Esophagus muscularis mucosa (tissue), 4 donors: ENCODE results near the gene RELB. TPM values are rescaled to one million over a fixed set of nuclear protein-coding genes. Genes with fewer than 3 reads are reported as not detected.

Source experiments
- DNase-seq: peaks from one replicate; pipeline ENCODE4 v3.0.0-alpha.2; 2017; ENCODE audit errors: extremely low spot score
- H3K27ac ChIP-seq, 4 donors: fragments of 200-600 bp; sonication (generic); replicated peaks in 1 of 4; 1 replicate in 3 of 4; 2 replicates in 1 of 4; pipeline ENCODE4 v1.5.1; 2016 to 2019; ENCODE audit warnings: mild to moderate bottlenecking in 1 of 4
- H3K27me3 ChIP-seq, 4 donors: fragments of 200-600 bp; sonication (generic); one replicate each; pipeline versions ENCODE4 v1.5.1 to v1.6.0; 2016 to 2019
- H3K36me3 ChIP-seq, 4 donors: fragments of 200-600 bp; sonication (generic); one replicate each; pipeline ENCODE4 v1.5.1; 2016 to 2019
- H3K4me1 ChIP-seq, 4 donors: fragments of 200-600 bp; sonication (generic); one replicate each; pipeline ENCODE4 v1.5.1; 2016 to 2019
- H3K4me3 ChIP-seq, 4 donors: fragments of 200-600 bp; sonication (generic); 1 replicate in 2 of 4; 2 replicates in 2 of 4; pipeline ENCODE4 v1.5.1; 2016 to 2019; ENCODE audit warnings: mild to moderate bottlenecking in 4 of 4, moderate library complexity in 1 of 4
- H3K9me3 ChIP-seq, 4 donors: fragments of 200-600 bp; sonication (generic); 1 replicate in 3 of 4; 2 replicates in 1 of 4; pipeline ENCODE4 v1.5.1; 2016 to 2019
- EP300 ChIP-seq: sonication (generic); formaldehyde crosslinking; IDR thresholded peaks from one replicate; pipeline ENCODE4 v1.6.1; 2017; ENCODE audit warnings: antibody characterized with exemption
- POLR2A ChIP-seq: fragments of 450-650 bp; IDR thresholded peaks from one replicate; pipeline ENCODE4 v1.6.1; 2017; ENCODE audit warnings: antibody characterized with exemption, moderate library complexity, mild to moderate bottlenecking, low read depth
- POLR2AphosphoS5 ChIP-seq, 2 donors: sonication (generic); formaldehyde crosslinking; IDR thresholded peaks; one replicate each; pipeline ENCODE4 v1.6.1; 2017; ENCODE audit warnings: antibody characterized with exemption in 2 of 2
- WGBS: methylation state at CpG from one replicate; pipeline ENCODE4 v1.1.5; 2018; 5-methylcytosine and 5-hydroxymethylcytosine counted together
- intact Hi-C: fragments of 100-400 bp; cut with DNase I; formaldehyde crosslinking; loops from one replicate; pipeline ENCODE4 v1.15.1; 2023
- total RNA-seq, 4 donors: library from RNA; depleted of rRNA; stranded (reverse); fragments of >200 nt; gene quantifications; one replicate each; pipeline versions ENCODE4 v1.1.0 to v1.2.1, GENCODE V29; 2016
- TF ChIP-seq, protein P1 (sequence below), 3 experiments: fragments of 200-600 bp in 2 of 3; fragments of 450-650 bp in 1 of 3; sonication (generic) in 2 of 3; IDR thresholded peaks; one replicate each; pipeline ENCODE4 v1.5.1; 2017 to 2019; ENCODE audit warnings: antibody characterized with exemption in 3 of 3, mild to moderate bottlenecking in 2 of 3, moderate library complexity in 1 of 3

RELB gene
- total RNA-seq, 4 donors from 2014 or later = 5.8 to 15.9 (median 7.5) TPM

- no peaks in the 10 kb centered on the region for H3K9me3 ChIP-seq
- H3K4me3 ChIP-seq = peak overlapping the region; percentile 72 to 93 (median 82)
- no peaks in the 10 kb centered on the region for H3K27me3 ChIP-seq
- no peak for TF ChIP-seq EP300
- no peak for TF ChIP-seq POLR2AphosphoS5 (IDR thresholded peaks at IDR 0.05)
- TF ChIP-seq, protein P1, sequence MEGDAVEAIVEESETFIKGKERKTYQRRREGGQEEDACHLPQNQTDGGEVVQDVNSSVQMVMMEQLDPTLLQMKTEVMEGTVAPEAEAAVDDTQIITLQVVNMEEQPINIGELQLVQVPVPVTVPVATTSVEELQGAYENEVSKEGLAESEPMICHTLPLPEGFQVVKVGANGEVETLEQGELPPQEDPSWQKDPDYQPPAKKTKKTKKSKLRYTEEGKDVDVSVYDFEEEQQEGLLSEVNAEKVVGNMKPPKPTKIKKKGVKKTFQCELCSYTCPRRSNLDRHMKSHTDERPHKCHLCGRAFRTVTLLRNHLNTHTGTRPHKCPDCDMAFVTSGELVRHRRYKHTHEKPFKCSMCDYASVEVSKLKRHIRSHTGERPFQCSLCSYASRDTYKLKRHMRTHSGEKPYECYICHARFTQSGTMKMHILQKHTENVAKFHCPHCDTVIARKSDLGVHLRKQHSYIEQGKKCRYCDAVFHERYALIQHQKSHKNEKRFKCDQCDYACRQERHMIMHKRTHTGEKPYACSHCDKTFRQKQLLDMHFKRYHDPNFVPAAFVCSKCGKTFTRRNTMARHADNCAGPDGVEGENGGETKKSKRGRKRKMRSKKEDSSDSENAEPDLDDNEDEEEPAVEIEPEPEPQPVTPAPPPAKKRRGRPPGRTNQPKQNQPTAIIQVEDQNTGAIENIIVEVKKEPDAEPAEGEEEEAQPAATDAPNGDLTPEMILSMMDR (IDR thresholded peaks at IDR 0.05) = no peak
- TF ChIP-seq POLR2A = no peak
- no peak for DNase-seq
- H3K36me3 ChIP-seq = peaks cover 0 to 21% (median 12%) of the 10 kb centered on the region in 4 donors
- H3K4me1 ChIP-seq = peaks cover 33 to 50% (median 49%) of the 10 kb centered on the region in 4 donors
- WGBS = 81% methylated on average over 7 of the region's 10 CpGs
- intact Hi-C loops = loop anchor here (10.0 kb wide), 1 partner anchor 184 kb away; the partner anchor contains the start of gene TOMM40
- H3K27ac ChIP-seq = peak overlapping the region; percentile 76 to 78 (median 76)
Observed at GRCh38 chr19:45078390-45079062, 77.3 kb downstream of the RELB start.

DNA sequence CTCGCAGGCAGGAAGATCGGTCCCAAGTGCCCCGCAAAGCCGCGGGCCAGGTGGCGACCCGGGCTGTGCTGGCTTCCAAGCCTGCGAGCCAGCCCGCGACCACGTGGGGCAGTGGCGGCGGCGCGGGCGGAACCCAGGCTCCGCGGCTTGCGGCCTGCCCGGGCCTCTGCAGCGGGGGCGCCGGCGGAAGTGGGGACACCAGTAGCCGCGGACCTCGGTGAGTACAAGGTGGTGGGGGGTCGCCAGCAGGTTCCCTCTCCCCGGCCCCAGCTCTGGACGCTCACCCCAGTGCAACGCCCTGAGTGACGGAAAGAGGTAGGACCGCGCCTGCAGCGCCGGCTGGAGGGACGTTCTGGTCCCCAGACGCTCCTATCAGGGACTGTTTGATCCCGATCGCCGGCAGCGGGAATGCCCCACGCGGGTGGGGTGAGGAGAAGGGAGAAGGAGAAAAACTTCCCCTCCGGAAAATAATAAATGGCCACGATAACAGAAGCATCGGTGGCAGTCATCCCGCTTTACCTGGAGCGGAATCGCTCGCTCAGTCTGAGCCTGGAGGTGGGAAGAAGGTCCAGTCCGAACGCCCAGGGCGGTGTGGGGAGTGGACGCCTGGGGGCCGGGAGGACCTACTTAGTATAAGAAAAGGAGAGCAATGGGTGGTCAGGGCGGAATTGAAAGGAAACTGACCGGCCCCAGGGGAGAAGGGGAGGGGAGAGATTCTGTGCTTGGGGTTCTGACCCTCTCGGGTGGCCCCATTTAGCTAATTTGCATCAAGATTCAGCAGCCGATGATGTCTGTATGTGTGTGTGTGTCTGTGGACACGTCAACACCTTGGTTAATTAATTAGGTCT, 78.0 kb downstream of the RELB start, which contains the start of gene GEMIN7:
Gene GEMIN7 (plus strand): TSS at position 198 of the 848 bp plus-strand sequence. CDS start 10,855 bp downstream, outside the sequence.
- no peaks in the 10 kb centered on the region for H3K9me3 ChIP-seq
- H3K27ac ChIP-seq = peak within 1 kb of the TSS; percentile 76 to 78 (median 76)
- H3K4me1 ChIP-seq = peaks cover 33 to 50% (median 49%) of the 10 kb centered on the region in 4 donors
- WGBS = under 1% methylated on average over 29 of the region's 61 CpGs
- peak; percentile 56 to 69 for TF ChIP-seq POLR2AphosphoS5 (IDR thresholded peaks at IDR 0.05)
- no peak for TF ChIP-seq POLR2A
- no peak for TF ChIP-seq EP300
- TF ChIP-seq, protein P1 (IDR thresholded peaks at IDR 0.05) = peak; percentile 19 to 34 (median 26)
- intact Hi-C loops = loop anchor here (10.0 kb wide), 1 partner anchor 184 kb away; the partner anchor contains the start of gene TOMM40
- H3K36me3 ChIP-seq = peaks cover 0 to 24% (median 12%) of the 10 kb centered on the region in 4 donors
- H3K27me3 ChIP-seq = no peaks in the 10 kb centered on the region
- no peak for DNase-seq
- H3K4me3 ChIP-seq = peak within 1 kb of the TSS; percentile 72 to 93 (median 82)

GRCh38 chr19:45079911-45080370, 78.7 kb downstream of the RELB start:
- 19% methylated on average over 5 of the region's 6 CpGs for WGBS
- no peaks in the 10 kb centered on the region for H3K9me3 ChIP-seq
- H3K36me3 ChIP-seq = peaks cover 0 to 29% (median 17%) of the 10 kb centered on the region in 4 donors
- intact Hi-C loops = loop anchor here (10.0 kb wide), 1 partner anchor 185 kb away; the partner anchor contains the start of gene TOMM40
- H3K27me3 ChIP-seq = no peaks in the 10 kb centered on the region
- no peak for DNase-seq
- H3K4me1 ChIP-seq = peaks cover 33 to 48% (median 47%) of the 10 kb centered on the region in 4 donors
- TF ChIP-seq POLR2AphosphoS5 (IDR thresholded peaks at IDR 0.05) (no peak), POLR2A (no peak), EP300 (no peak)
- TF ChIP-seq, protein P1 (IDR thresholded peaks at IDR 0.05) = no peak
- peak overlapping the region; percentile 72 to 93 (median 82) for H3K4me3 ChIP-seq
- H3K27ac ChIP-seq = peak overlapping the region in 3 of 4 donors; percentile 76 to 78 (median 77)

DNA sequence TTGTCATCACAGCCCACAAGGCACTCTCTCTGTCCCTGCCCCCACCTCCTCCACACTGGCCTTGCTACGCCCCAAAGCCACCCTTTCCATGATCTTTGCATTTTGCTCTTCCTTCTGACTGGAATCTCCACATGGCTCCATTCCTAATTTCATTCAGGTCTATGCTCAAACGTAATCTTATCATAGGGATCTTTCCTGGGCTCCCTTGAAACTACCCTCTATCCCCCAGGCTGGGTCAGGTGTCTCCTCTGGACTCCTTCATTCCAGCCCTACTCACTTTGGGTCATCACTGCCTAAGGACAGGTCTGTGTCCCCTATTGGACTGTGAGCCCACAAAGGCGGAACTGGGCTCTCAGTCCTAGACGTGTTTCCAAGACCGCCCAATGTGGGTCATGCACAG, 80.9 kb downstream of the RELB start:
- Histone ChIP-seq H3K4me3 (no peak overlapping the region), H3K9me3 (no peaks in the 10 kb centered on the region), H3K27ac (no peak overlapping the region), H3K36me3 (peaks cover 0 to 46% (median 28%) of the 10 kb centered on the region in 4 donors), H3K4me1 (peaks cover 24 to 27% (median 25%) of the 10 kb centered on the region in 4 donors), H3K27me3 (no peaks in the 10 kb centered on the region)
- TF ChIP-seq POLR2A = no peak
- no peak for TF ChIP-seq EP300
- TF ChIP-seq POLR2AphosphoS5 (IDR thresholded peaks at IDR 0.05) = no peak
- TF ChIP-seq, protein P1 (IDR thresholded peaks at IDR 0.05) = no peak
- DNase-seq = no peak
- WGBS = 87% methylated on average over 5 of the region's 5 CpGs
- intact Hi-C loops = no loop called here
